Activated effector memory CD4-positive, alpha-beta T cell treated with anti-CD3 and anti-CD28 coated beads, Interleukin-2, amount 50 U/mL, for 16 hours (primary cell): Measurements from ENCODE around the gene LCAT.
A peak's percentile ranks its signal among the peaks of the same experiment; 100 is the strongest.

Experiments
- DNase-seq: peaks from one replicate; pipeline ENCODE4 v3.0.0-alpha.2; 2020

Gene LCAT

DNA sequence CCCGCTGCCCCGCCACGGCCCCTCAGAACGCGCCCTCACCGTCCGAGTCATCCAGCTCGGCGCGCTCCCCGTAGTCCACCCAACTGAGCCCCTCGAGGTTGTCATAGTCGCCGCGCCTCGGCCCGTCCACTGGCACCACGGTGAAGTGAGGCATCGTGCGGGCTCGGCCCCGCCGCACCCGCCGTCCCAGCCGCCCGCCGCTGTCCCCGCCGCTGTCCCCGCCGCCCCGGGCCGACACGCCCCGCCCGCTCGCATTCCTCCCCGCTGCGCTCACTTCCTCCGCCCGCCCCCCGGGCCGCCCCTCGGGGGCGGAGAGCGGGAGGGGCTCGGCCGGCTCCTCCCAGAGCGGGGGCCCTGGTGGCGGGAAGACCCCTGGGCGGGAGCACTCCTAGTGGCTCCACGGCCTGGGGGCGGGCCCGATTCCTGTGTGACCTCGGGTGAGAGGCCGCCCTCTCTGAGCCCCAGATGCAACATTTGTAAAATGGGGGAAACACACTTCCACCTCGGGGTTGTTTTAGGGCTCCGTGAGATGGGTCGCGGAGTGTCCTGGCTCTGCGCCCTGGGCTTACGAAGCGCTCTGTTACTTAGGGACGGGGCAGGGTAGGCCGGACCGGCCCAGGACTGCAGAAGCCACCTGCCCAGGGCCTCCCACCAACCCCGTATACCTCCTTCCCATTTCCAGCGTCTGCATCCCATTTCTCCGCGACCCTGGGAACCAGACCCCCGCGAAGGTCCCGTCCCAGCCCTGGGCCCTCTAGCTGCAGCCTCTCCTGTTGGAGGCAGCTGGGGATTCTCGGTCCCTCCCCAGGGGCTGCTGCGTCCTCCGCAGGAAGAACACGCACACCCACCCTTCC is 24.7 kb upstream of the LCAT start, which contains the start of gene SLC12A4:
SLC12A4 (minus strand) TSS at position 238 of the 854 bp plus-strand sequence; CDS start at position 154, 84 bp downstream.
- DNase-seq: peak; percentile 95

- peak; percentile 78 for DNase-seq
These were observed 24.1 kb upstream of the LCAT start for GRCh38 chr16:67967958-67968399.

GRCh38 chr16:67967183-67967957 is 23.4 kb upstream of the LCAT start:
- DNase-seq: no peak

DNA sequence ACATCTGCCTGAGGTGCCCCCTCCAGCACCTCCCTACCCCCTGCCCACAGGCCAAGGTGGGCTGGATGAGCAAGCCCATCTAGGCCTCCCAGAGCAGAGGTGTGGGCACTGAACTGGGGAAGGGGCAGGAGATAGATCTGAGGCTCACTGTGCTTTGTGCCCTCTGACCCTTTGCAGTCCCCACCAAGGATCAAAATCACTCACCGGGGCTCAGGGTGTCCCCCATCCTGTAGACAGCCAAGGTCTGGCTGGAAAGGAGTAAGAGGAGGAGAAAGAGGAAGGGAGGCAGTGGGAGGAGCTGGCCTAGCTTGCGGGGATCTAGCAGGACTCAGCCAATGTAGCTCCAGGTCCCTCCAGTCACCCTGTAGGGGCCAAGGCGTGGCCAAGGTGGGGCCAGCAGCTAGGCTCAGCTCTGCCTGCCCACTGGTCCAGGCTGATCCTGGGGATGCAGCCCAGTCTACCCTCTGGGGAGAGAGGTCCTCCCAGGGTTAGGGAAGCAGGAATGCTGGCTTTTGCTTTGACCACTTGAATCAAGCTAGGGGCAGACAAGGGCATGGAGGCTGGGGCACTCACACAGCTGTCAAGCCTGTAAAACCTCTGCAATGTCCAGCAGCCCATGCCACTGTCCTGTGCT is 22.7 kb upstream of the LCAT start:
- no peak for DNase-seq

- DNase-seq: no peak
These were observed 22.0 kb upstream of the LCAT start for GRCh38 chr16:67965668-67966548.

GRCh38 chr16:67964477-67965131 is 20.7 kb upstream of the LCAT start:
- no peak for DNase-seq

DNA sequence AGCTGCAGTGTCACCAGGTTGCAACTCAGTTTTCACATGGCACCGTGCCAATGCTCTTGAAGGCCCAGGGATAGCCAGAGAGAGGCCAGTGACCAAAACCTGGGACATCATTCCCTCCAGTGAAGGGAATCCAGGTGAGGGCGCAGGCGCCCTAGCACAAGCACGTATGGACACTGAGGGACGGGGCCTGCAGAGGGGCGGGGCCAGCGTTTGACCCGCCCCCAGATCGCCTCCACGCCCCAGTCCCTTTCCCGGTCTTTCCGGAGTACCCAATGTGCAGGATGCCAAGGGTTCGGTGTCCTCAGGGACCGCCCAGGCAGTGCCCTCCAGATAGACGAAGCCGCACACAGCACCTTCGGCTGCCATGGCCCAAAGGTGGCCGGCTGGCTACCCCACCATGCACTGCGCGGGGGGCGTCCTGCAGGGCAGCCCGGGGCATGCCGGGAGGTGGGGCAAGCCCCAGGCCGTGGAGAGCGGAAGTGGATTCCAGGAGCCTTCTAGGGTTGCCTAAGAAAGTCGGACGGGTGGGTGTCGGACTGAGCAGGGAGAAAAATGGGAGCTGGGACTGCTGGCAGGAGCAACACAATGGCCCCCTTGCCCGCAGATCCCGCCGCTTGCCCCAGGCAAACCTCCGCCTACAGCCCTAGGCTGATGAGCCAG is 19.9 kb upstream of the LCAT start:
- DNase-seq: no peak

DNA sequence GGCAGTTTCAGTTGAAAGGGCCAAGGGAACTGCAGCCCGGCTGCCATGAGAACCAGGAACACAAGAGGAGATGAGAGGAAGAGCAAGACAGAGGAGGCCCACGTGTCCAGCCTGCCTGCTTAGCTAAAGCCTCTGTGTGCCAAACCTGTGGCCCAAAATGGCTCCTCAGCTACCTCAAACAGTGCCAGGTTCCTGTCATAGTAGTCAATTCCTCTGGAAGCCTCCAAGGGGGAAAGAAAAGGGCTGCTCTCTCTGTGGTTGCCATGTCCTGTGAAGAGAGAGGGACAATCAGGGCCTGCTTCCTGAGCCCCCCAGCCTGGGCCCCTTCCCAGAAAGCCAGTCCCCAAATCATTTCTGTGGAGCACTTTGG is 19.4 kb upstream of the LCAT start:
- DNase-seq: no peak

- no peak for DNase-seq
These were observed 18.2 kb upstream of the LCAT start for GRCh38 chr16:67962135-67962534.

DNA sequence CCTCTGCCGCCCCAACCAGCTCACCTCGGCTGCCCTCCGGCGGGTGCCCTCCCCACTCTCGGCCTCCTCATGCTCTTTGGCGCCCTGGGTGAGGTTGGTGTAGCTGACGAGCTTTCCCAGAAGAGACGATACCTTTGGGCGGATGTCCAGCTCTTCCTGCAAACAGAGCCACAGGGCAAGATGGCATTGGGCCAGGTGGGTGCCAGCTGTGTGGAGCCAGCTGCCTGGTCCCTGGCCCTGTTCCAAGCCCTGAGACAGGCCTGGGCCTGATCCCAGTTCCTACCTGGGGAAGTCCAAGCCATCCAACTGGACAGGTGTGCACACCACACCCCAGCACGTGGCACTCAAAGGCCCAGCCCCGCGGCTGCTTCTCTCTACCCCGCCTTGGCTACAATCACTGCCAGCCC is 17.6 kb upstream of the LCAT start:
- DNase-seq: no peak

DNA sequence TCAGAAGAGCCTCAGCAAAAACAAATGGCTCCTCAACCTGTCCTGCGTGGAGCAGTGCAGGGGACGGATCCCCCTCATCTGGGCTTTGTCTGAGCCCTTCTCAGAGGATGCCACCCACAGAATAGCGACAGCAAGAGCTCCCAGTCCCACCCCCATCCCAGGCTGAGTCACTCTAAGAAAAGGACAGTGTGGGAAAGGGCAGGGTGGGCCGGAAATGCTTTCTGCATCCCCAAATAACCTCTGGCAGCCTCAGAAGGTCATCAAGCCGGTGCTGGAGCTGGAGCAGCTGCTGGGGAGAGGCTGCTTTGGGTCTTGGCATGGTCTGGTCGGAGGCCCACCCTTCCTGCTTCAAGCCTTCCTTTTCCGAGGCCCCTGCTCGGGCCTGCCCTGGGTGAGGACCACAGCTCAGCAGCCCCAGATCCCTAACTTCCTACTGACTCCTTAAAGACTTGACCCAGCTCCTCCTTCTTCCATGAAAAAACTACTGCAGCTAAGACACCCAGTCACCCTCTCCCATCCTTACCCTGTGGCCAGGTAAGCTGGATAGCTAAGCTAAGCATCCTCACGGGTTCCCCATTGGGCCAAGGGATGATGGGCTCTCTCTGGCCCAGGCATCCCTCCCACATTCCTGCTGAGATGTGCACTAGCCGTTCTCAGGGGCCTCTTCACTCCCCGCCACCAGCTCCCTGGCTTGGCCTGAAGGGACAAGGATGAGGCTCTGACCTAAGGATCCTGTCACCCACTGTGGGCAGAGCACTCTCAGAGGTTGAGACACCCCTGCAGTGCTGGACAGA is 15.8 kb upstream of the LCAT start:
- no peak for DNase-seq

DNA sequence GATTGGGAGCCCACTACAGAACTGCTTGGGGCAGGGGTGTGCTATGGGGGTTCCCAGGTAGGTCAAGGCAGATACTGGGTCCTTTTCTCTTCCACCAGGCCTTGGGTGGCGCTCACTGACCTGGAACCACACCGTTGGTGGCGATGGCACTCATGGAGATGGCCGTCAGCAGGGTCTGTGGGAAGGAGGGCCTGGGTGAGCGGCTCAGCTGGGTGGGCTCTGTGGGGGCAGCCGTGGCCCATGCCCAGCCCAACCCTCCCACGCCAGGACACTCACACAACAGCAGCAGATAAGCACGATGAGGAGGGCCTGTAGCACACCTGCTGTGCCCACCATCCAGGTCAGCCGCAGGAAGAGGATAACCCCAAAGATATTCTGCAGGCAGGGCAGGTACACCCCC is 13.7 kb upstream of the LCAT start:
- DNase-seq: no peak

GRCh38 chr16:67954421-67955196 is 10.7 kb upstream of the LCAT start:
- no peak for DNase-seq

DNA sequence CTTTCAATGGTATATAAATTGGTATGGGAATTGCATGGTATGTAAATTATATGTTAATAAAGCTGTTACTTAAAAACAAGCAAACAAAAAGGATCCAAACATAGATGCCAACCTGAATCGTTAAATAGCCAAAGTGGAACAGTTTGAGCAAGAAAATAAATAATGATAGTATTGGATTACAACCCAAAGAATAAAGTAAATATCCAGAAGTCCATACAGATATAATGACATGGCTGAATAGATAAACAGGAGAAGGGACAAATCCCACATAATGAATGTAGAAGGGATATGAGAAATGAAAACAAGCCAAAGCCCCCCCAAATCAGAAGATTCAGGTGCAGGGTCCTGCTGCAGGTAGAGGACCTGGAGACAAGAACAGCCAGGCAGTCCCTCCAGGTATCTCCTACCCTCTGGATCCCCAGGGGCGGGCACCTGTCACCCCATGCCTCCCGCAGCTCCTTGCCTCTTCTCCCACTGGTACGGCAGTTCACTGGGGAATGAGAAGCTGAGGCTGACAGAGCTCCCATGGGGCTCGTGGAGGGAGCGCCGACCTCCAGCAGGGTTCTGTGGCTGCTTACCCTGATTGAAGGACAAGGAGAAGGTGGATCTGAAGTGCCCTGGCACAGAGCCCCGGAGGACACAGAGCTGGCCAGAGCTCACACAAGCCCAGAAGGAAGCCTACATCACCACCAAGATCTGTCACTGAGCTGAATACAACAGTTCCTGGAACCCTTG is 9.9 kb upstream of the LCAT start:
- no peak for DNase-seq

- no peak for DNase-seq
These were observed 7.6 kb upstream of the LCAT start for GRCh38 chr16:67951485-67951884.

DNA sequence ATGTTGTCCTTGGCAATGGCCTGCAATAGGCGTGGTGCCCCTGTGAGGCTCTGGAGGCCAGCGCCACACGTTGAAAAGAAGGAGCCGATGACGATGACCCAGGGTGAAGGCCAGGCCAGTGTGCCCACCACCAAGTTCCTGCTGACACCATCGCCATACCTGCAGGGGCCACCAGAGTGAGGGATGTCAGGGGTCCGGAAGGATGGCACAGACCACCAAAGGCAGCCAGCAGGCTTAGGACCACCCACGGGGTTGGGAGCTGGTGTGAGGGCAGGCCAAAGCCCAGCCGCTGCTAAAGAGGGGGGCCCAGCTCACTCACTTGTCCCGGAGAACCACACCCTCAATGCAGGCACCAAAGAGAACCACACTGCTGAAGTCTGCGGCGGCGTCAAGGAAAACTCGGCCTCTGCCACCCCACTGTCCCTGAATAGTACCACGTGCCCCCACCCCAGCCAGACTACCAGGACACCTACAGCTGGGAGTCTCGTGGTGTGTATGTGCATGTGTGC is 6.5 kb upstream of the LCAT start:
- DNase-seq: no peak

DNA sequence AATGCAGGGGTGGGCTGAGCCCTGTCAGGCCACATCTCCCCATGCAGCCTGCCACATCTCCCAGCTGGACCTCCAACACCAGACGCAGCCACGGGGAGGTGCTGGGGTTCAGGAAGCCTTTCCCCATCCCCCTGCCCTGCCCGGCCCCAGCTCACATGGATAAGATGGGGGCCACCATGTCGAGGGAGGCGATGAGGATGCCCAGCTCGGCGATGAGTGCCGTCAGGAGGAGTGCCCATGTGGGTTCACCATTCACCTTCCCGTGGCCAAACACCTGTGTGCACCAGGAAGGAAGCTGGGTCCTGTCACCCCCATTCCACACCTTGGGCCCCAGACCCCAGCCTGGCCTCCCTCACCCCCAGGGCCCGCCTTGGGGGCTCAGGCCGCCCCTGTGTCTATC is 5.7 kb upstream of the LCAT start:
- DNase-seq: no peak

- no peak for DNase-seq
These were observed 4.1 kb upstream of the LCAT start for GRCh38 chr16:67948015-67948414.
